ENCODE data around the gene SERF1A.
"Not testable (repeated sequence)": the region's sequence is repeated elsewhere in the genome, so short reads cannot be mapped to it uniquely, and the experiment has no call there.

SERF1A gene

GRCh38 chr5:70900533-70901271 is at the start of gene SERF1A:
TSS of gene SERF1A (plus strand) at chr5:70900669. CDS start at chr5:70900870, 201 bp downstream.
- not testable (repeated sequence) for DNase-seq

- DNase-seq: not testable (repeated sequence)
These were observed 33.7 kb upstream of the SERF1A start for GRCh38 chr5:70866778-70867177.

GRCh38 chr5:70870626-70871025 is 29.8 kb upstream of the SERF1A start:
- DNase-seq: not testable (repeated sequence)

GRCh38 chr5:70896076-70896475 is 4.4 kb upstream of the SERF1A start:
- not testable (repeated sequence) for DNase-seq

- DNase-seq: not testable (repeated sequence)
These were observed 753 bp downstream of the SERF1A start for GRCh38 chr5:70901272-70901571.

- not testable (repeated sequence) for DNase-seq
These were observed 6.2 kb downstream of the SERF1A start for GRCh38 chr5:70906624-70907023.

GRCh38 chr5:70916829-70917228 is 16.4 kb downstream of the SERF1A start:
- not testable (repeated sequence) for DNase-seq

GRCh38 chr5:70925211-70925562 is 24.7 kb downstream of the SERF1A start:
- not testable (repeated sequence) for DNase-seq

- not testable (repeated sequence) for DNase-seq
These were observed 31.4 kb downstream of the SERF1A start for GRCh38 chr5:70931709-70932368.

GRCh38 chr5:70932560-70932959 is 32.1 kb downstream of the SERF1A start:
- DNase-seq: not testable (repeated sequence)

GRCh38 chr5:70953068-70953467 is 52.6 kb downstream of the SERF1A start:
- DNase-seq: not testable (repeated sequence)
